ENCODE results near the gene AHCYL1.

DNA sequence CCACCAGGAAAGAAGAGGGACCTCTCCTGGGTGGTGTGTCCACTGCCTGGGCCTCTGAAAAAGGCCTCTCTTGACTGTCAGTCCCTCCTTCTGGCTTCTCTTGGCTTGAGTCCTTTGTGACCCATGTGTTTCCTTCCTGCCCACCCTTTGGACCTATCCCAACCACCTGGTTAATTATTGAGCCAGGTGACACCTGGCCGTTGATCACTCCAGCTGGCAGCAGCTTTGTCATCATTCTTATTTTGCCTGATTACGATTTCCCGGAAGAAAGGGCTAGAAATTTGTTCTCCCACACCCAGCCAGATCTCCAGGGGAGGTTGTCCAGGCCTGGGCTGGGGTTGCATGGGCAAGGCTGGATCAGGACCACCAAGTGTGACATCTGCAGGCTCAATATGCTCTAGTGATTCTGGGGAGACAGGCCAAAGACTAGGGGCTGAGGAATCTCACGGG lies 49.1 kb upstream of the AHCYL1 start:
- TF ChIP-seq POLR2AphosphoS5 (IDR thresholded peaks at IDR 0.05; ENCODE audit: low read depth, low read length): no peak
- TF ChIP-seq POLR2A (IDR thresholded peaks at IDR 0.05; ENCODE audit: low read depth, low read length): no peak
- no peak for TF ChIP-seq TAF1 (IDR thresholded peaks at IDR 0.05; ENCODE audit: borderline replicate concordance, low read depth, low read length)
